KMS-11 (cell line): Measurements from ENCODE around the gene AMDHD2.

Experiments used
- H2AFZ ChIP-seq: fragments of 200-600 bp; sonication (generic); 2 replicates; pipeline ENCODE4 v1.6.1; 2016; ENCODE audit warnings: antibody characterized with exemption, mixed run types, low read depth
- H3K27ac ChIP-seq: fragments of 200-600 bp; sonication (generic); 2 replicates; pipeline ENCODE4 v1.6.1; 2016; ENCODE audit warnings: mild to moderate bottlenecking, mixed run types
- H3K27me3 ChIP-seq: fragments of 200-600 bp; sonication (generic); 2 replicates; pipeline ENCODE4 v1.6.1; 2017; ENCODE audit warnings: mild to moderate bottlenecking, low read depth, mixed run types, moderate library complexity; ENCODE audit not compliant: insufficient read depth
- H3K36me3 ChIP-seq: fragments of 200-600 bp; sonication (generic); 2 replicates; pipeline ENCODE4 v1.6.1; 2017; ENCODE audit warnings: mild to moderate bottlenecking, mixed run types; ENCODE audit not compliant: insufficient read depth
- H3K4me1 ChIP-seq: fragments of 200-600 bp; sonication (generic); 2 replicates; pipeline ENCODE4 v1.6.1; 2016; ENCODE audit warnings: mild to moderate bottlenecking, low read depth, mixed run types; ENCODE audit not compliant: poor library complexity, severe bottlenecking
- H3K4me2 ChIP-seq: fragments of 200-600 bp; sonication (generic); 2 replicates; pipeline ENCODE4 v1.7.0; 2016; ENCODE audit warnings: mild to moderate bottlenecking, mixed run types
- H3K4me3 ChIP-seq: fragments of 200-600 bp; sonication (generic); IDR thresholded peaks from 2 replicates; pipeline ENCODE4 v1.6.1; 2017; ENCODE audit warnings: low read depth, low read length, mixed read lengths; ENCODE audit not compliant: insufficient read depth
- H3K79me2 ChIP-seq: fragments of 200-600 bp; sonication (generic); 2 replicates; pipeline ENCODE4 v1.6.1; 2016; ENCODE audit warnings: low read depth, mixed run types; ENCODE audit not compliant: insufficient read depth
- H3K9ac ChIP-seq: fragments of 200-600 bp; sonication (generic); 2 replicates; pipeline ENCODE4 v1.6.1; 2016; ENCODE audit warnings: mild to moderate bottlenecking, mixed run types
- H4K20me1 ChIP-seq: fragments of 200-600 bp; sonication (generic); 2 replicates; pipeline ENCODE4 v1.6.1; 2016; ENCODE audit warnings: mild to moderate bottlenecking, mixed run types; ENCODE audit not compliant: insufficient read depth
- TF ChIP-seq, protein P1 (sequence below): fragments of 200-600 bp; sonication (generic); conservative IDR thresholded peaks from 2 replicates; pipeline ENCODE4 v1.6.1; 2017; ENCODE audit warnings: low read depth, mild to moderate bottlenecking, antibody characterized with exemption, low read length, moderate library complexity, mixed read lengths

Gene AMDHD2

DNA sequence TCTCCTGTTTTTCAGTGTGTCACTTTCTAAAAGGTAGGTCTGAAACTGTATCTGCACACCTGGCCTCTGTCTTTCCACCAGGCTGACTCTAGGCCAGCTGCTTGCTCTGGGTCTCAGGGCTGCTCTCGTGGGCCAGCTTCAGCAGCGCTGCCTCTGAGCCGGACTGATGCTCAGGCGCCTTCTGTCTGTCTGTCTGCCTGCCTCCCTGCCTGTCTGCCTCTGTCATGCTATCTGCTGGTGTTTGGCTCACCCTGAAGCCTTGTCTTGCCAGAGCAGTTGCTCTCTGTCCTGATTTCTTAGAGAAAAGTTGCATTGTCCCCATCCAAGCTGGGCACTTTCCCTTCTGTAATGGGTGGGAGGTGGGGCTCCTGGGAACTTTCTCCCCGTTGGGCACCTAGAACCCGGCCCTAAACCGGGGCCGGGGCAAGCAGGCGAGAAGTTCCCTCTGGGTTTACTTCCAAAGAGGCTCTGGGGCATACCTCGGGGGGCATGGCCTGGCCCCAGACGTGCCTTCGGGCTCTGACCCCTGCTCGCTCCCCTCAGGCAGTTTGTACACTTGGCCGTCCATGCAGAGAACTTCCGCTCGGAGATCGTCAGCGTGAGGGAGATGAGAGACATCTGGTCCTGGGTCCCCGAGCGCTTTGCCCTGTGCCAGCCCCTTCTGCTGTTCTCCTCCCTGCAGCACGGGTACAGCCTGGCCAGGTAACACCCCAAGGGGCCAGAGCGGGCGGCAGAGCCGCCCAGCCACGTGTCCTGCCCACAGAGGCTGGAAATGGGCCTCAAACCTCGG is 22.3 kb upstream of the AMDHD2 start:
- no peaks in the 10 kb centered on the region for H3K4me1 ChIP-seq
- no peaks in the 10 kb centered on the region for H3K36me3 ChIP-seq
- no peaks in the 10 kb centered on the region for H4K20me1 ChIP-seq
- TF ChIP-seq, protein P1, sequence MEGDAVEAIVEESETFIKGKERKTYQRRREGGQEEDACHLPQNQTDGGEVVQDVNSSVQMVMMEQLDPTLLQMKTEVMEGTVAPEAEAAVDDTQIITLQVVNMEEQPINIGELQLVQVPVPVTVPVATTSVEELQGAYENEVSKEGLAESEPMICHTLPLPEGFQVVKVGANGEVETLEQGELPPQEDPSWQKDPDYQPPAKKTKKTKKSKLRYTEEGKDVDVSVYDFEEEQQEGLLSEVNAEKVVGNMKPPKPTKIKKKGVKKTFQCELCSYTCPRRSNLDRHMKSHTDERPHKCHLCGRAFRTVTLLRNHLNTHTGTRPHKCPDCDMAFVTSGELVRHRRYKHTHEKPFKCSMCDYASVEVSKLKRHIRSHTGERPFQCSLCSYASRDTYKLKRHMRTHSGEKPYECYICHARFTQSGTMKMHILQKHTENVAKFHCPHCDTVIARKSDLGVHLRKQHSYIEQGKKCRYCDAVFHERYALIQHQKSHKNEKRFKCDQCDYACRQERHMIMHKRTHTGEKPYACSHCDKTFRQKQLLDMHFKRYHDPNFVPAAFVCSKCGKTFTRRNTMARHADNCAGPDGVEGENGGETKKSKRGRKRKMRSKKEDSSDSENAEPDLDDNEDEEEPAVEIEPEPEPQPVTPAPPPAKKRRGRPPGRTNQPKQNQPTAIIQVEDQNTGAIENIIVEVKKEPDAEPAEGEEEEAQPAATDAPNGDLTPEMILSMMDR = no peak
- no peak overlapping the region for H2AFZ ChIP-seq
- no peaks in the 10 kb centered on the region for H3K79me2 ChIP-seq
- no peak overlapping the region for H3K4me3 ChIP-seq
- no peaks in the 10 kb centered on the region for H3K27me3 ChIP-seq
- no peak overlapping the region for H3K4me2 ChIP-seq
- H3K9ac ChIP-seq = no peak overlapping the region
- no peak overlapping the region; the same call in 1 of the 2 replicates for H3K27ac ChIP-seq

DNA sequence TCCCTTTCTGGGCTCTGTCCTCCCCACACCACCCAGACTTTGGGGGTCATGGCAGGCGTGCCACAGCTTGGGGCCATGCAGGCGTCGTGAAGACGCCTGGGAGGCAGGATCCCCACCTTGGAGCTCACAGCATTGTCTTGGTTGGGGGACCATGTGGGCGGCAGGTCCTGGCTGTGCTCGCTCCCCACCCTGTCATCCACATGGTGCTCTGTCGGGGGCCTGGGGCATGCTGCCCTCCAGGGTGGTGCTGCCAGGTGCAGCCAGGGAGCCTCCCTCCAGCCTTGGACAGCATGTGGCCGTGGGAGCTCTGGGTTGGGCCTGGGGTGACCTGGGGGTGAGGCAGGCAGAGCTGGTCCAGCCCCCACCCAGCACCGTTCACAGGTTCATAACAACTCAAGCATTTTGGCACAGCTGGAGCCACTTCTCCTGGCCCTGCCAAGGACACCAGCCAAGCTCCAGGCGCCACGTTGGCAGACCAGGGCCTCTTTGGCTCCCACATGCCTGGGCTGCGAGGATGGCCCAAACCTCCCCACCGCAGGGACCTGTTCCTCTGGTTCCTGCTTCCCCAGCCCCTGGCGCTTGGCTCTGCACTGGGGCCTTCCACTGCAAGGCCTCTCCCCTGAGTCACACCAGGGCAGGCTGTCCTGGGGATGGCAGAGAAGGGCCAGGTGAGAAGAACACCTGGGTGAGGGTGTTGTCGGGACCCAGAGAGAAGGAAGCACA is 21.5 kb upstream of the AMDHD2 start:
- Histone ChIP-seq H3K79me2 (no peaks in the 10 kb centered on the region), H2AFZ (no peak overlapping the region), H3K27ac (no peak overlapping the region), H3K4me1 (no peaks in the 10 kb centered on the region), H3K4me3 (no peak overlapping the region), H4K20me1 (no peaks in the 10 kb centered on the region), H3K9ac (no peak overlapping the region), H3K4me2 (no peak overlapping the region), H3K27me3 (no peaks in the 10 kb centered on the region), H3K36me3 (no peaks in the 10 kb centered on the region)
- TF ChIP-seq, protein P1 = no peak

DNA sequence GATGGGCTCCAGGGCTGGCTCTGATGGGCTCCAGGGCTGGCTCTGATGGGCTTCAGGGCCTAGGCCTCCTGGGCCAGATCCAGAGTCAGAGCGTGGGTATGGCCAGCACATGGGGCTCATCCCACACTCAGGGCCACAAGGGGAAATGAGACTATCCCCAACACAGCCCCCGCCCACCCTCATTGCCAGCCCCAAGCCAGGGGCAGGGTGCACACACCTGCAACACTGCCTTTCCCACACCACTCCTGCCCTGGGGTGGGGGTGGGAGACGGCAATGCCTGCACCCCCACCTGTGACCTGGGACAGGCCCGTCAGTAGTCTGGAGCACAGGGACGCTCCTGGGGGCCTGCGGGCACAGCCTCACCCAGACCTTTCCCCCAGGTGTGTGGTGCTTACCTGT is 20.7 kb upstream of the AMDHD2 start:
- H4K20me1 ChIP-seq = no peaks in the 10 kb centered on the region
- no peak overlapping the region for H3K9ac ChIP-seq
- H3K79me2 ChIP-seq = no peaks in the 10 kb centered on the region
- H3K27me3 ChIP-seq = no peaks in the 10 kb centered on the region
- H3K4me1 ChIP-seq = no peaks in the 10 kb centered on the region
- no peak overlapping the region for H2AFZ ChIP-seq
- H3K4me2 ChIP-seq = no peak overlapping the region
- TF ChIP-seq, protein P1 = no peak
- H3K36me3 ChIP-seq = no peaks in the 10 kb centered on the region
- H3K27ac ChIP-seq = no peak overlapping the region
- H3K4me3 ChIP-seq = no peak overlapping the region

DNA sequence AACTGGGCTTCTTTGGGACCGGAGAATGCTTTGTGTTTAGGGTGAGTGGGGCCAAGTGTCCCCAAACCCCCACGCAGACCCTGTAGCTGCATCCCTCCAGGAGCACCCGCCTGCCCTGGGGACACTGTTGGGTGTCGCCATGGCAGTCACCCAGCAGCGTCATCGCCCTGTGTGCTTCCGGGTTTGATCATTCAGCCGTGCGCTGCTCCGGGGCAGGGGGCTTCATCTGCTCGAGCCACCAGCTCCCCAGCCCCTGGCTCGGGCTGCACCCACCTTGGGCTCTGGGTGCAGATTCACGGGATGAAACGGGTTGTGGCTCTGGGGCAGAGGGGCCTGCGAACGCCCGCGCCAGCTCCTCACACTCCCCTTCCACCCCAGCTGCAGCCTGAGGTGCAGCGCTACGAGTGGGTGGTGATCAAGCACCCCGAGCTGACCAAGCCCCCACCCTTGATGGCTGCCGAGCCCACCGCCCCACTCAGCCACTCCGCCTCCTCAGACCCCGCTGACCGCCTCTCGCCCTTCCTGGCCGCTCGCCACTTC is 20.2 kb upstream of the AMDHD2 start:
- TF ChIP-seq, protein P1 = no peak
- H3K4me3 ChIP-seq = no peak overlapping the region
- no peaks in the 10 kb centered on the region for H3K27me3 ChIP-seq
- no peak overlapping the region for H3K9ac ChIP-seq
- no peaks in the 10 kb centered on the region for H3K79me2 ChIP-seq
- no peak overlapping the region for H2AFZ ChIP-seq
- H3K4me2 ChIP-seq = no peak overlapping the region
- H3K4me1 ChIP-seq = no peaks in the 10 kb centered on the region
- no peaks in the 10 kb centered on the region for H4K20me1 ChIP-seq
- H3K36me3 ChIP-seq = no peaks in the 10 kb centered on the region
- H3K27ac ChIP-seq = no peak overlapping the region
